SK-N-SH treated with all-trans-retinoic acid at 6 μM for 48 hours (cell line): Measurements from ENCODE around the gene BMPR1B.

Source experiments
- ARNTL ChIP-seq: fragments of 450-650 bp; formaldehyde crosslinking; IDR thresholded peaks from 2 replicates; pipeline ENCODE4 v1.5.0; 2020; ENCODE audit warnings: low read depth, mild to moderate bottlenecking, moderate library complexity, borderline replicate concordance
- BACH2 ChIP-seq: fragments of 250-450 bp; sonication (Bioruptor Pico); IDR thresholded peaks from 2 replicates; pipeline ENCODE4 v1.9.0; 2021; ENCODE audit warnings: mild to moderate bottlenecking, borderline replicate concordance
- CREB5 ChIP-seq: fragments of 250-450 bp; sonication (Bioruptor Pico); IDR thresholded peaks from 2 replicates; pipeline ENCODE4 v1.5.1; 2020; ENCODE audit warnings: low read depth, mild to moderate bottlenecking, moderate library complexity
- GLIS3 ChIP-seq: fragments of 250-450 bp; sonication (Bioruptor Pico); IDR thresholded peaks from 2 replicates; pipeline ENCODE4 v1.5.0; 2020; ENCODE audit warnings: mild to moderate bottlenecking, moderate library complexity
- POU6F1 ChIP-seq: fragments of 250-450 bp; sonication (Bioruptor Pico); IDR thresholded peaks from 2 replicates; pipeline ENCODE4 v1.8.0; 2021; ENCODE audit warnings: low read depth, mild to moderate bottlenecking, moderate library complexity, borderline replicate concordance
- PPARA ChIP-seq: fragments of 250-450 bp; sonication (Bioruptor Pico); IDR thresholded peaks from 2 replicates; pipeline ENCODE4 v1.5.0; 2020; ENCODE audit warnings: mild to moderate bottlenecking, borderline replicate concordance
- TCF4 ChIP-seq: fragments of 250-450 bp; sonication (Bioruptor Pico); IDR thresholded peaks from 2 replicates; pipeline ENCODE4 v1.8.0; 2021; ENCODE audit warnings: mild to moderate bottlenecking, moderate library complexity, borderline replicate concordance
- ZFP3 ChIP-seq: fragments of 250-450 bp; sonication (Bioruptor Pico); IDR thresholded peaks from 2 replicates; pipeline ENCODE4 v1.5.0; 2020; ENCODE audit warnings: mild to moderate bottlenecking, moderate library complexity
- ZFP30 ChIP-seq: fragments of 450-650 bp; formaldehyde crosslinking; IDR thresholded peaks from 2 replicates; pipeline ENCODE4 v1.5.0; 2022; ENCODE audit warnings: mild to moderate bottlenecking, moderate library complexity
- ZNF70 ChIP-seq: fragments of 450-650 bp; formaldehyde crosslinking; IDR thresholded peaks from 2 replicates; pipeline ENCODE4 v1.5.0; 2020; ENCODE audit warnings: mild to moderate bottlenecking, moderate library complexity
- TF ChIP-seq, protein P1 (sequence below): fragments of 250-450 bp; sonication (Bioruptor Pico); IDR thresholded peaks from 2 replicates; pipeline ENCODE4 v1.8.0; 2020; ENCODE audit warnings: mild to moderate bottlenecking, moderate library complexity, borderline replicate concordance

- TF ChIP-seq ZFP30 (CRISPR knock-in tag) (no peak), PPARA (CRISPR knock-in tag) (no peak), POU6F1 (CRISPR knock-in tag) (no peak), BACH2 (no peak), GLIS3 (CRISPR knock-in tag) (no peak), ZNF70 (no peak), CREB5 (CRISPR knock-in tag) (no peak), ARNTL (no peak), TCF4 (no peak), ZFP3 (CRISPR knock-in tag) (no peak)
- TF ChIP-seq, protein P1, sequence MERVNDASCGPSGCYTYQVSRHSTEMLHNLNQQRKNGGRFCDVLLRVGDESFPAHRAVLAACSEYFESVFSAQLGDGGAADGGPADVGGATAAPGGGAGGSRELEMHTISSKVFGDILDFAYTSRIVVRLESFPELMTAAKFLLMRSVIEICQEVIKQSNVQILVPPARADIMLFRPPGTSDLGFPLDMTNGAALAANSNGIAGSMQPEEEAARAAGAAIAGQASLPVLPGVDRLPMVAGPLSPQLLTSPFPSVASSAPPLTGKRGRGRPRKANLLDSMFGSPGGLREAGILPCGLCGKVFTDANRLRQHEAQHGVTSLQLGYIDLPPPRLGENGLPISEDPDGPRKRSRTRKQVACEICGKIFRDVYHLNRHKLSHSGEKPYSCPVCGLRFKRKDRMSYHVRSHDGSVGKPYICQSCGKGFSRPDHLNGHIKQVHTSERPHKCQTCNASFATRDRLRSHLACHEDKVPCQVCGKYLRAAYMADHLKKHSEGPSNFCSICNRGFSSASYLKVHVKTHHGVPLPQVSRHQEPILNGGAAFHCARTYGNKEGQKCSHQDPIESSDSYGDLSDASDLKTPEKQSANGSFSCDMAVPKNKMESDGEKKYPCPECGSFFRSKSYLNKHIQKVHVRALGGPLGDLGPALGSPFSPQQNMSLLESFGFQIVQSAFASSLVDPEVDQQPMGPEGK (CRISPR knock-in tag) = no peak
These were observed 179.1 kb downstream of the BMPR1B start for GRCh38 chr4:94936854-94937253.
